Measurements from ENCODE around the gene CNNM2. TPM values are rescaled to one million over a fixed set of nuclear protein-coding genes. Genes with fewer than 3 reads are reported as not detected.

CNNM2 gene
- total RNA-seq, 1 experiment from 2014 or later = 5.5 TPM

- H3K4me2 ChIP-seq (ENCODE audit: low read depth, low read length, poor library complexity, severe bottlenecking) = no peak overlapping the region
- no peaks in the 10 kb centered on the region for H3K4me1 ChIP-seq (ENCODE audit: low read length)
- DNase-seq = no peak
- no peak overlapping the region for H3K27ac ChIP-seq (ENCODE audit: low read length)
- H3K9me2 ChIP-seq (replicated peaks; ENCODE audit: insufficient read depth, low read length) = no peaks in the 10 kb centered on the region
- H3K79me2 ChIP-seq (ENCODE audit: low read length) = no peaks in the 10 kb centered on the region
- H3K36me3 ChIP-seq (ENCODE audit: insufficient read depth, low read length) = no peaks in the 10 kb centered on the region
- H4K20me1 ChIP-seq (ENCODE audit: insufficient read depth, low read depth, low read length) = peaks cover 9% of the 10 kb centered on the region; the same call in 1 of the 2 replicates
- no peak overlapping the region for H3K9ac ChIP-seq (ENCODE audit: low read length)
- no peak overlapping the region for H2AFZ ChIP-seq (ENCODE audit: low read length)
- H3K9me3 ChIP-seq (ENCODE audit: low read length) = no peaks in the 10 kb centered on the region
- H3K27me3 ChIP-seq (ENCODE audit: low read length) = no peaks in the 10 kb centered on the region
- H3K4me3 ChIP-seq (ENCODE audit: low read length) = no peak overlapping the region
Measured at GRCh38 chr10:102931643-102932042, 13.5 kb downstream of the CNNM2 start.

- Histone ChIP-seq H3K9ac (ENCODE audit: low read length) (no peak overlapping the region), H3K9me2 (replicated peaks; ENCODE audit: insufficient read depth, low read length) (no peaks in the 10 kb centered on the region), H2AFZ (ENCODE audit: low read length) (no peak overlapping the region), H3K27ac (ENCODE audit: low read length) (no peak overlapping the region), H3K27me3 (ENCODE audit: low read length) (no peaks in the 10 kb centered on the region), H3K9me3 (ENCODE audit: low read length) (no peaks in the 10 kb centered on the region), H3K36me3 (ENCODE audit: insufficient read depth, low read length) (no peaks in the 10 kb centered on the region), H4K20me1 (ENCODE audit: insufficient read depth, low read depth, low read length) (peaks cover 11% of the 10 kb centered on the region; the same call in 1 of the 2 replicates), H3K4me2 (ENCODE audit: low read depth, low read length, poor library complexity, severe bottlenecking) (no peak overlapping the region), H3K4me3 (ENCODE audit: low read length) (no peak overlapping the region), H3K4me1 (ENCODE audit: low read length) (no peaks in the 10 kb centered on the region), H3K79me2 (ENCODE audit: low read length) (no peaks in the 10 kb centered on the region)
- DNase-seq = no peak
Measured at GRCh38 chr10:102935505-102935904, 17.4 kb downstream of the CNNM2 start.

- no peak overlapping the region for H2AFZ ChIP-seq (ENCODE audit: low read length)
- H3K9me3 ChIP-seq (ENCODE audit: low read length) = no peaks in the 10 kb centered on the region
- no peaks in the 10 kb centered on the region for H3K4me1 ChIP-seq (ENCODE audit: low read length)
- no peaks in the 10 kb centered on the region for H3K9me2 ChIP-seq (replicated peaks; ENCODE audit: insufficient read depth, low read length)
- no peak overlapping the region for H3K27ac ChIP-seq (ENCODE audit: low read length)
- no peaks in the 10 kb centered on the region for H3K79me2 ChIP-seq (ENCODE audit: low read length)
- no peak overlapping the region for H3K4me2 ChIP-seq (ENCODE audit: low read depth, low read length, poor library complexity, severe bottlenecking)
- H3K9ac ChIP-seq (ENCODE audit: low read length) = no peak overlapping the region
- H3K4me3 ChIP-seq (ENCODE audit: low read length) = no peak overlapping the region
- peaks cover 7% of the 10 kb centered on the region; the same call in 1 of the 2 replicates for H4K20me1 ChIP-seq (ENCODE audit: insufficient read depth, low read depth, low read length)
- no peaks in the 10 kb centered on the region for H3K27me3 ChIP-seq (ENCODE audit: low read length)
- H3K36me3 ChIP-seq (ENCODE audit: insufficient read depth, low read length) = no peaks in the 10 kb centered on the region
- no peak for DNase-seq
Measured at GRCh38 chr10:102935939-102936605, 18.0 kb downstream of the CNNM2 start.

GRCh38 chr10:102941401-102941800, 23.3 kb downstream of the CNNM2 start:
- no peaks in the 10 kb centered on the region for H3K79me2 ChIP-seq (ENCODE audit: low read length)
- no peak for DNase-seq

GRCh38 chr10:102945449-102945848, 27.4 kb downstream of the CNNM2 start:
- Histone ChIP-seq H3K4me3 (ENCODE audit: low read length) (no peak overlapping the region), H3K4me2 (ENCODE audit: low read depth, low read length, poor library complexity, severe bottlenecking) (no peak overlapping the region), H2AFZ (ENCODE audit: low read length) (no peak overlapping the region), H3K79me2 (ENCODE audit: low read length) (no peaks in the 10 kb centered on the region), H4K20me1 (ENCODE audit: insufficient read depth, low read depth, low read length) (peaks cover 9% of the 10 kb centered on the region; the same call in 1 of the 2 replicates), H3K9me2 (replicated peaks; ENCODE audit: insufficient read depth, low read length) (no peaks in the 10 kb centered on the region), H3K27ac (ENCODE audit: low read length) (no peak overlapping the region), H3K4me1 (ENCODE audit: low read length) (no peaks in the 10 kb centered on the region), H3K27me3 (ENCODE audit: low read length) (no peaks in the 10 kb centered on the region), H3K9ac (ENCODE audit: low read length) (no peak overlapping the region), H3K9me3 (ENCODE audit: low read length) (no peaks in the 10 kb centered on the region), H3K36me3 (ENCODE audit: insufficient read depth, low read length) (no peaks in the 10 kb centered on the region)
- no peak for DNase-seq

More at GRCh38 chr10:102941401-102941800, 23.3 kb downstream of the CNNM2 start:
- peaks cover 11% of the 10 kb centered on the region; the same call in 1 of the 2 replicates for H4K20me1 ChIP-seq (ENCODE audit: insufficient read depth, low read depth, low read length)
- no peaks in the 10 kb centered on the region for H3K27me3 ChIP-seq (ENCODE audit: low read length)
- H3K9me2 ChIP-seq (replicated peaks; ENCODE audit: insufficient read depth, low read length) = no peaks in the 10 kb centered on the region
- no peak overlapping the region for H3K4me2 ChIP-seq (ENCODE audit: low read depth, low read length, poor library complexity, severe bottlenecking)
- H3K4me3 ChIP-seq (ENCODE audit: low read length) = no peak overlapping the region
- no peaks in the 10 kb centered on the region for H3K4me1 ChIP-seq (ENCODE audit: low read length)
- no peaks in the 10 kb centered on the region for H3K9me3 ChIP-seq (ENCODE audit: low read length)
- H3K36me3 ChIP-seq (ENCODE audit: insufficient read depth, low read length) = no peaks in the 10 kb centered on the region
- no peak overlapping the region for H3K27ac ChIP-seq (ENCODE audit: low read length)
- H3K9ac ChIP-seq (ENCODE audit: low read length) = no peak overlapping the region
- no peak overlapping the region for H2AFZ ChIP-seq (ENCODE audit: low read length)

- Histone ChIP-seq H3K4me2 (ENCODE audit: low read depth, low read length, poor library complexity, severe bottlenecking) (no peak overlapping the region), H4K20me1 (ENCODE audit: insufficient read depth, low read depth, low read length) (peaks cover 9% of the 10 kb centered on the region; the same call in 1 of the 2 replicates), H3K4me1 (ENCODE audit: low read length) (no peaks in the 10 kb centered on the region), H3K36me3 (ENCODE audit: insufficient read depth, low read length) (no peaks in the 10 kb centered on the region), H3K4me3 (ENCODE audit: low read length) (no peak overlapping the region), H2AFZ (ENCODE audit: low read length) (no peak overlapping the region), H3K9me2 (replicated peaks; ENCODE audit: insufficient read depth, low read length) (no peaks in the 10 kb centered on the region), H3K9ac (ENCODE audit: low read length) (no peak overlapping the region), H3K27me3 (ENCODE audit: low read length) (no peaks in the 10 kb centered on the region), H3K27ac (ENCODE audit: low read length) (no peak overlapping the region), H3K9me3 (ENCODE audit: low read length) (no peaks in the 10 kb centered on the region), H3K79me2 (ENCODE audit: low read length) (no peaks in the 10 kb centered on the region)
- no peak for DNase-seq
Measured at GRCh38 chr10:102945962-102946361, 27.9 kb downstream of the CNNM2 start.

GRCh38 chr10:102946992-102947391, 28.9 kb downstream of the CNNM2 start:
- Histone ChIP-seq H3K4me3 (ENCODE audit: low read length) (no peak overlapping the region), H3K4me2 (ENCODE audit: low read depth, low read length, poor library complexity, severe bottlenecking) (no peak overlapping the region), H3K27ac (ENCODE audit: low read length) (no peak overlapping the region), H2AFZ (ENCODE audit: low read length) (no peak overlapping the region), H3K9ac (ENCODE audit: low read length) (no peak overlapping the region), H3K36me3 (ENCODE audit: insufficient read depth, low read length) (no peaks in the 10 kb centered on the region), H3K79me2 (ENCODE audit: low read length) (no peaks in the 10 kb centered on the region), H3K9me3 (ENCODE audit: low read length) (no peaks in the 10 kb centered on the region), H4K20me1 (ENCODE audit: insufficient read depth, low read depth, low read length) (peaks cover 9% of the 10 kb centered on the region; the same call in 1 of the 2 replicates), H3K9me2 (replicated peaks; ENCODE audit: insufficient read depth, low read length) (no peaks in the 10 kb centered on the region), H3K4me1 (ENCODE audit: low read length) (no peaks in the 10 kb centered on the region), H3K27me3 (ENCODE audit: low read length) (no peaks in the 10 kb centered on the region)
- no peak for DNase-seq

GRCh38 chr10:102948176-102948575, 30.1 kb downstream of the CNNM2 start:
- H3K4me2 ChIP-seq (ENCODE audit: low read depth, low read length, poor library complexity, severe bottlenecking) = no peak overlapping the region
- H3K36me3 ChIP-seq (ENCODE audit: insufficient read depth, low read length) = no peaks in the 10 kb centered on the region
- H2AFZ ChIP-seq (ENCODE audit: low read length) = no peak overlapping the region
- peaks cover 9% of the 10 kb centered on the region; the same call in 1 of the 2 replicates for H4K20me1 ChIP-seq (ENCODE audit: insufficient read depth, low read depth, low read length)
- no peaks in the 10 kb centered on the region for H3K9me2 ChIP-seq (replicated peaks; ENCODE audit: insufficient read depth, low read length)
- no peak overlapping the region for H3K4me3 ChIP-seq (ENCODE audit: low read length)
- no peaks in the 10 kb centered on the region for H3K9me3 ChIP-seq (ENCODE audit: low read length)
- no peak for DNase-seq
- H3K27me3 ChIP-seq (ENCODE audit: low read length) = no peaks in the 10 kb centered on the region
- H3K79me2 ChIP-seq (ENCODE audit: low read length) = no peaks in the 10 kb centered on the region
- no peak overlapping the region for H3K27ac ChIP-seq (ENCODE audit: low read length)
- no peaks in the 10 kb centered on the region for H3K4me1 ChIP-seq (ENCODE audit: low read length)
- no peak overlapping the region for H3K9ac ChIP-seq (ENCODE audit: low read length)
